Glutamatergic neuron (in vitro differentiated cells): ENCODE results near the gene TMOD2. TPM values are rescaled to one million over a fixed set of nuclear protein-coding genes. Genes with fewer than 3 reads are reported as not detected.

Source experiments
- DNase-seq: peaks from one replicate; pipeline ENCODE4 v3.0.0; 2022
- H3K27ac Mint-ChIP-seq: one replicate; pipeline ENCODE4 v1.8.0; 2020; ENCODE audit warnings: mild to moderate bottlenecking, mixed read lengths, inconsistent platforms; ENCODE audit not compliant: unreplicated experiment
- H3K27me3 Mint-ChIP-seq: one replicate; pipeline ENCODE4 v1.8.0; 2020; ENCODE audit warnings: mild to moderate bottlenecking, moderate library complexity, mixed read lengths, inconsistent platforms; ENCODE audit not compliant: unreplicated experiment
- H3K36me3 Mint-ChIP-seq: one replicate; pipeline ENCODE4 v1.8.0; 2020; ENCODE audit warnings: mild to moderate bottlenecking, mixed read lengths, inconsistent platforms; ENCODE audit not compliant: unreplicated experiment
- H3K4me1 Mint-ChIP-seq: one replicate; pipeline ENCODE4 v1.8.0; 2020; ENCODE audit warnings: mild to moderate bottlenecking, low read depth, mixed read lengths, inconsistent platforms; ENCODE audit not compliant: unreplicated experiment
- H3K4me3 Mint-ChIP-seq: one replicate; pipeline ENCODE4 v1.8.0; 2020; ENCODE audit warnings: mild to moderate bottlenecking, mixed read lengths, inconsistent platforms; ENCODE audit not compliant: unreplicated experiment
- H3K9me3 Mint-ChIP-seq: one replicate; pipeline ENCODE4 v1.8.0; 2020; ENCODE audit warnings: mild to moderate bottlenecking, moderate library complexity, mixed read lengths, inconsistent platforms; ENCODE audit not compliant: unreplicated experiment
- total RNA-seq: library from RNA; stranded (reverse); fragmentation: NEBNext Ultra II Directional; extraction: Animal tissue kit (Norgen Biotek cat#: 25700); gene quantifications from one replicate; pipeline ENCODE4 v1.2.1, GENCODE V29; 2021; ENCODE audit not compliant: unreplicated experiment
- TF ChIP-seq, protein P1 (sequence below): fragments of 200-600 bp; sonication (generic); IDR thresholded peaks from one replicate; pipeline ENCODE4 v1.5.0; 2021; ENCODE audit not compliant: partially characterized antibody, unreplicated experiment

TMOD2 gene
- total RNA-seq, 1 donor from 2014 or later: 75.0 TPM

- no peak overlapping the region for H3K4me3 Mint-ChIP-seq
Measured at GRCh38 chr15:51774916-51775315, 23.5 kb downstream of the TMOD2 start.

GRCh38 chr15:51775967-51776816 is 24.8 kb downstream of the TMOD2 start:
- TF ChIP-seq, protein P1, sequence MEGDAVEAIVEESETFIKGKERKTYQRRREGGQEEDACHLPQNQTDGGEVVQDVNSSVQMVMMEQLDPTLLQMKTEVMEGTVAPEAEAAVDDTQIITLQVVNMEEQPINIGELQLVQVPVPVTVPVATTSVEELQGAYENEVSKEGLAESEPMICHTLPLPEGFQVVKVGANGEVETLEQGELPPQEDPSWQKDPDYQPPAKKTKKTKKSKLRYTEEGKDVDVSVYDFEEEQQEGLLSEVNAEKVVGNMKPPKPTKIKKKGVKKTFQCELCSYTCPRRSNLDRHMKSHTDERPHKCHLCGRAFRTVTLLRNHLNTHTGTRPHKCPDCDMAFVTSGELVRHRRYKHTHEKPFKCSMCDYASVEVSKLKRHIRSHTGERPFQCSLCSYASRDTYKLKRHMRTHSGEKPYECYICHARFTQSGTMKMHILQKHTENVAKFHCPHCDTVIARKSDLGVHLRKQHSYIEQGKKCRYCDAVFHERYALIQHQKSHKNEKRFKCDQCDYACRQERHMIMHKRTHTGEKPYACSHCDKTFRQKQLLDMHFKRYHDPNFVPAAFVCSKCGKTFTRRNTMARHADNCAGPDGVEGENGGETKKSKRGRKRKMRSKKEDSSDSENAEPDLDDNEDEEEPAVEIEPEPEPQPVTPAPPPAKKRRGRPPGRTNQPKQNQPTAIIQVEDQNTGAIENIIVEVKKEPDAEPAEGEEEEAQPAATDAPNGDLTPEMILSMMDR: peak; percentile 64
- H3K27ac Mint-ChIP-seq: peak overlapping the region; percentile 30
- peaks cover 2% of the 10 kb centered on the region for H3K9me3 Mint-ChIP-seq
- H3K4me1 Mint-ChIP-seq: no peaks in the 10 kb centered on the region
- H3K36me3 Mint-ChIP-seq: no peaks in the 10 kb centered on the region
- DNase-seq: peak; percentile 63
- H3K27me3 Mint-ChIP-seq: no peaks in the 10 kb centered on the region
- H3K4me3 Mint-ChIP-seq: no peak overlapping the region

More at GRCh38 chr15:51774916-51775315, 23.5 kb downstream of the TMOD2 start:
- Mint-ChIP-seq H3K9me3 (peaks cover 2% of the 10 kb centered on the region), H3K36me3 (peaks cover 4% of the 10 kb centered on the region), H3K27ac (no peak overlapping the region), H3K4me1 (no peaks in the 10 kb centered on the region), H3K27me3 (no peaks in the 10 kb centered on the region)
- TF ChIP-seq, protein P1: no peak
- DNase-seq: no peak

- peak; percentile 68 for DNase-seq
- TF ChIP-seq, protein P1: peak; percentile 71
- no peaks in the 10 kb centered on the region for H3K27me3 Mint-ChIP-seq
- H3K4me3 Mint-ChIP-seq: no peak overlapping the region
- H3K9me3 Mint-ChIP-seq: no peaks in the 10 kb centered on the region
- H3K27ac Mint-ChIP-seq: no peak overlapping the region
- no peaks in the 10 kb centered on the region for H3K4me1 Mint-ChIP-seq
- no peaks in the 10 kb centered on the region for H3K36me3 Mint-ChIP-seq
Measured at GRCh38 chr15:51776952-51777569, 25.7 kb downstream of the TMOD2 start.

DNA sequence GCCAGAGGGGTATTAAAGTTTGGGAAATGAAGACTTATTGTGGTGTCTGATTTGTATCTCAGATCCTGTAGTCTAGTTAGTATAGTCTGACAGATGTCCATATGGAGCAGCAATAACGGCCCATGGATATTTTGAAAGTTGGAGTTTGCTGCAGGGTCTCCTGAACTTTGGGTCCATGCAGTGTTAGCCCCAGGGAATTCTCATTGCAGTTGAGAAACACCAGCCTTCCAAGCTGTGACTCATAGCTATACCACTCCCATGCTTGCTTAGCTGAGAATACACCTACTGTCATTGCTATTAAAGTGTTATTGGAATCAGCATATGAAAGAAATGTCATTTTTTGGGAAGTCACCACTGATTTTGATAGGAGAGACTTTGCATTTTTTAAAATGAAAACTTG is 29.2 kb downstream of the TMOD2 start:
- H3K4me3 Mint-ChIP-seq: no peak overlapping the region
- TF ChIP-seq, protein P1: no peak
- peaks cover 4% of the 10 kb centered on the region for H3K36me3 Mint-ChIP-seq
- H3K27ac Mint-ChIP-seq: no peak overlapping the region
- no peaks in the 10 kb centered on the region for H3K27me3 Mint-ChIP-seq
- no peak for DNase-seq
- H3K4me1 Mint-ChIP-seq: no peaks in the 10 kb centered on the region
- no peaks in the 10 kb centered on the region for H3K9me3 Mint-ChIP-seq

GRCh38 chr15:51781506-51781905 is 30.1 kb downstream of the TMOD2 start:
- Mint-ChIP-seq H3K4me1 (no peaks in the 10 kb centered on the region), H3K4me3 (no peak overlapping the region), H3K9me3 (no peaks in the 10 kb centered on the region), H3K27ac (no peak overlapping the region), H3K27me3 (no peaks in the 10 kb centered on the region), H3K36me3 (peaks cover 7% of the 10 kb centered on the region)
- DNase-seq: no peak
- TF ChIP-seq, protein P1: no peak
